Measurements from ENCODE around the gene RAPGEF2.
"Not testable (repeated sequence)": the region's sequence is repeated elsewhere in the genome, so short reads cannot be mapped to it uniquely, and the experiment has no call there.

Gene RAPGEF2

DNA sequence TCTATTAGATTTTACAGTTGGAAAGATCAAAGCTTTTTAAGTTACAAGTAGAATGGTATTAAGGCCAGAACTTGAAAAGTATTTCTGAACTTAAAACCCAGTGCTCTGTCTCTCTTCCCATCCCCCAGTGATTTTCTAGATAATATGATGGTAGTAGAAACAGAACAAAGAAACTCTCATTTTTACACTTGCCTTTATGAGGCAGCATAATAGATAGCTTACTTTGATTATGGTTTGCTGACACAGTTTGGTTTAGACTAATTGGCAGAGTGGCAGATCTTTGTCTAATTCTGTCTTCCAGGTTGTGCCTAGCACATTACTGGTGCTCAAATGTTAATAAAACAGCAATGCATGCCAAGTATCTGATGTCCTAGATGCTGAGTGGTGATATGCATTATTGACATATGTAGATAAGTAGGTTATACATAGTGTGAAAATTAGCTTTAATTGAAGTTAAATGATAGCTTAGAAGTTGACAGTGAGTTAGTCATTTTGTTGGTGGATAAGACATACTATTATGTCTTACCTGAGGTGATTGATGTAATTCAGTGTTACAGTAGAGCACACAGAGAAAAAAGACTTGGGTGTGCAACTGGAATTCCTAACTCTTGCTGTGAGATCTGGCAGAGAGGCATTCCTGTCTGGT lies 4.3 kb upstream of the RAPGEF2 start:
- DNase-seq: no peak

- peak; percentile 1 for DNase-seq
Measured at GRCh38 chr4:159101988-159102621, 774 bp upstream of the RAPGEF2 start.

DNA sequence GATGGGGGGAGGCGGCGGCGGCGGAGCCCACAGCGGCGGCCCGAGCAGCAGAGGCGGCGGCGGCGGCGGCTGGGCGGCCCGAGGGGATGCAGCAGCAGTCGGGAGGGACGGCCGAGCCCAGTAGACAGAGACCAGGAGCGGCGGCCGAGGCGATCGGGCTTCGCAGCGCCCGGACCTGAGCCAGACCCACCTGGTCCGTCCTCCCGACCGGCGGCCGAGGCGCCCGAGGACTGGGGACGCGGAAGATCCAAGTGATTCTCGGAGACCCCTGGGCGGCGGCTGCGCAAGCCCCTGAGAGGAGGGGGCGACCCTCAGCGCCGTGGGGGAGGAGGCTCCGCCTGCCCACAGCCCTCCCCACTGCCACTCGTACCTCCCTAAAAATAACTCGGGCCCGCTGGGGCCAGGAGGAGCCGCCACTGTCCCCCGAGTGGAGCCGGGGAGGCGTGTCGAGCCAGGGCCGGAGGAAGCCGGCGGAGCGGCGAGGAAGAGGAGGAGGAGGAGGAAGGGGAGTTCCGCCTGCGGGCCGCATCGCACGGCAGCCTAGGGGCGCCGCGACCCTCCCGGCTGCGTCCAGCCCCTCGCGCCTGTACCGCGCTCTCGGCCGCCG lies 608 bp downstream of the RAPGEF2 start:
- peak; percentile 3 for DNase-seq

GRCh38 chr4:159104694-159105414 lies 2.0 kb downstream of the RAPGEF2 start:
- no peak for DNase-seq

DNA sequence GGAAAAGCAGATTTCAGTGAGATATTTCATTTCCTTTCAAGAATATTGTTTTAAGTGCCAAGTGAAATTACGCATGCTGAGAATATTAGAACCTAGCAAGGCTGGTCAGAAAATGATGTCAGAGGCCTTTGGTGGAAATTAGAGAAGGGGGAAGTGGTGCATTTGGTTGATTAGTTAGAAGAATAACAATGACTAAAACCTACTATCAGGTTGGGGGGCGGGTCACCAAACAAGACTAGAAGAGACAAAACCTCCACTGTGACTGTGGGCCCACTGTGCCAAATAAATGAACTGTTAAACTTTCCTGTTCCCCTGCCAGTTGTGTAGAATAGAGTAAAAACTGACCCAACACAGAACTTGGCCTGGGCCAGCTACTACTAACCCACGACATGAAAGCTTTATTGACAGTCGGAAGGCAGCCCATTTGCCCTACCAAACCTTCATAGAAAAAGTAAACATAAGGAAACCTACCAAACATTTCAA lies 2.9 kb downstream of the RAPGEF2 start:
- DNase-seq: no peak

- DNase-seq: no peak
Measured at GRCh38 chr4:159106636-159107035, 3.8 kb downstream of the RAPGEF2 start.

- DNase-seq: no peak
Measured at GRCh38 chr4:159107203-159107925, 4.5 kb downstream of the RAPGEF2 start.

DNA sequence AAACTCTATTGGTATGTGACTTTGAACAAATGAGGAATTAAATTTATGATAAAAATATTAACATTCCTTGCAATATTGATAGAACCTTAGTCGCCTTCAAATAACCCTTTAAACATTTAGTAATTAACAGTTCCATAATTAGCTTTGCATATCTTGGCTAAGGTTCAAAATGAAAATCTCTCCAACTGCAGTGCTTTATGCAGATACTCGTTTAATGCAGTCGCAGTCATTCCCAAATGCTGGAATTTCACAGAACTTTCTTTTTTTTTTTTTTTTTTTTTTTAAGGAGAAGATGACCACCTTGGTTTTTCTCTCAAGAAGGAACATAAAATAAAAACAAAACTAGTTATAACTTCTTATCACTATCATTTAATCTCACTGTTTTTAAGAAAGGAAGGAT lies 5.2 kb downstream of the RAPGEF2 start:
- no peak for DNase-seq

DNA sequence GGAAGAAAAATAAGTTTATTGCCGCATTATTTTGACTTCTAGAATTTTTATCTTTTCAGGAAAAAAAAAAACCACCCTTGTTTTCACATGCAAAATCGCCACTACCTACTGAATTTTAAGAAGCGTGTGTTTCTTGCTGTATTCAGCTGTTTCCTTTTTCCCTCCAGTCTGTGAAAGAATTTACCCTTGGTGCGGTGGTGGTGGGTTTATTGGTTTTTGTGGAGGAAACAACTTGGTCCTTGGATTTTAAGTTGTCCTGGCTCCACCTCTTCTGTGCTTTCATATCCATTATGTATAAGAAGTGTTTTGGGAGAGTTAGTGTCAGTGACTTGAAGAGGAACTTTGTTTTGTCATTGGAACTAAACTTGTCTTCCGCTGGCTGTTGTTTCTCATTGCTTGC lies 8.1 kb downstream of the RAPGEF2 start:
- no peak for DNase-seq

GRCh38 chr4:159111416-159111815 lies 8.5 kb downstream of the RAPGEF2 start:
- DNase-seq: no peak

GRCh38 chr4:159113366-159113765 lies 10.5 kb downstream of the RAPGEF2 start:
- not testable (repeated sequence) for DNase-seq

DNA sequence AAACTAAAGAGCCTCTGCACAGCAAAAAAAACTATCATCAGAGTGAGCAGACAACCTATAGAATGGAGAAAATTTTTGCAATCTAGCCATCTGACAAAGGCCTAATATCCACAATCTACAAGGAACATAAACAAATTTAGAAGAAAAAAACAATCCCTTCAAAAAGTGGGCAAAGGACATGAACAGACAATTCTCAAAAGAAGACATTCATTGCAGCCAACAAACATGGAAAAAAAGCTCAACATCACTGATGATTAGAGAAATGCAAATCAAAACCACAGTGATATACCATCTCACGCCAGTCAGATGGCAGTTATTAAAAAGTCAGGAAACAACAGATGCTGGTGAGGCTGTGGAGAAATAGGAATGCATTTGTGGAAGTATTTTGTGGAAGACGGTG lies 13.2 kb downstream of the RAPGEF2 start:
- not testable (repeated sequence) for DNase-seq

GRCh38 chr4:159116693-159117092 lies 13.8 kb downstream of the RAPGEF2 start:
- DNase-seq: not testable (repeated sequence)

GRCh38 chr4:159117564-159117963 lies 14.7 kb downstream of the RAPGEF2 start:
- DNase-seq: no peak

- DNase-seq: no peak
Measured at GRCh38 chr4:159117968-159118367, 15.1 kb downstream of the RAPGEF2 start.

DNA sequence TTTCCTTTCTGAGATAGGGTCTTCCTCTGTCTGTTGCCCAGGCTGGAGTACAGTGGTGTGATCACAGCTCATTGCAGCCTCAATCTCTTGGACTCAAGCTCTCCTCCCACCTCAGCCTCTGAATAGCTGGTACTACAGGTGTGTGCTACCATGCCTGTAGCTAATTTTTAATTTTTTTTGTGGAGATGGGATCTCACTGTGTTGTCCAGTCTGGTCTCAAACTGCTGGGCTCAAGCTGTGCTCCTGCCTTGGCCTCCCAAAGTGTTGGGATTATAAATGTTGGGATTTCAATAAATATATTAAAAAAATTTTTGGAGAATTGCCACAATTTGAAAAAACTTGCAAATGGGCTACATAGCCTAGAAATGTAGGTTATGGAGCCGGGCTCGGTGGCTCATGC lies 18.5 kb downstream of the RAPGEF2 start:
- DNase-seq: no peak

GRCh38 chr4:159126716-159127115 lies 23.8 kb downstream of the RAPGEF2 start:
- no peak for DNase-seq

GRCh38 chr4:159127745-159128518 lies 25.1 kb downstream of the RAPGEF2 start:
- no peak for DNase-seq

GRCh38 chr4:159129814-159130550 lies 27.1 kb downstream of the RAPGEF2 start:
- DNase-seq: no peak

DNA sequence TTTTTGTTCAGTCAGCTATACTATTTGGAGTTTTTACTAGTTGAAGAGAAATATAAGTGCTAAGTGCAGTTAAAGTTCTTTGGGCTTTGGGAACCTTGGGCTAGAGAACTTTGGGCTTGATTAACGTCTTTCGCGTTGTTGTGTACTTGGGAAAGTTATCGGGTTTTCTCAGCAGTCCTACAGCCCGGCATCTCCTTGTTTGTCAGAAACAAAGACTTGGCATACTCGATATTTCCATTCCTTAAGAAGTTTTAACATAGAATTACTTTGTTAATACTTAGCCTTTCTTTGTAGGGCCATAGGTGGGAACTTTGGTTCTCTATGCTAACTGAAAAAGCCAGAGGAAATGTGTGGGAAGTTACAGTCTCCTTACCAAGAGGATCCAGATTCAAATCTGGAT lies 28.7 kb downstream of the RAPGEF2 start:
- no peak for DNase-seq

DNA sequence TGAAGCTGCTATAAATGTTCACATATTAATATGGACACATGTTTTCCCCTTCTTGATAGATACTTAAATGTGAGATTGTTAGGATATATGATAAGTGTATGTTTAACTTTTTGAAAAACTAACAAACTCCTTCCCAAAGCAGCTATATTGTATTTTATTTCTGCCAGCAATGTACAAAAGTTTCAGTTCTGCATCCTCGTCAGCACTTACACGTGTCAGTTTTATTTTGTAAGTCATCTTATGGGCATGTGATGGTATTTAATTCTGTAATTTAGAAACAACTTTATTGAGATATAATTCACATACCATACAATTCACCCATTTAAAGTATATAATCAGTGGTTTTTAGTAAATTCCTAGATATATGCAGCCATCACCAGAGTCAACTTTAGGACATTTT lies 31.6 kb downstream of the RAPGEF2 start:
- no peak for DNase-seq

All from activated T-cell treated with anti-CD3 and anti-CD28 coated beads for 4 hours (primary cell).